ENCODE results near the gene WNT5B. TPM values are rescaled to one million over a fixed set of nuclear protein-coding genes. Genes with fewer than 3 reads are reported as not detected.

WNT5B gene
- total and polyA plus RNA-seq, 9 of the 15 experiments (the other 6 are each of a cell fraction or from before 2014, with no cell fraction given) = 0.42 to 16.8 (median 5.4) TPM

- TF ChIP-seq ZBTB40 (IDR thresholded peaks at IDR 0.05) (no peak), ZBTB40 (CRISPR knock-in tag; IDR thresholded peaks at IDR 0.05) (no peak), ZNF76 (CRISPR knock-in tag; IDR thresholded peaks at IDR 0.05; ENCODE audit: borderline replicate concordance) (no peak), ZNF175 (CRISPR knock-in tag; IDR thresholded peaks at IDR 0.05; ENCODE audit: low read depth) (no peak), FOXM1 (IDR thresholded peaks at IDR 0.05; ENCODE audit: low read depth) (no peak), FOXM1 (CRISPR knock-in tag; IDR thresholded peaks at IDR 0.05; ENCODE audit: low read depth) (no peak), KDM1A (IDR thresholded peaks at IDR 0.05) (no peak)
Observed at GRCh38 chr12:1640328-1641234, 11.6 kb downstream of the WNT5B start (continued).

Measured in K562 (cell line).